NCI-H128 (cell line): Measurements from ENCODE around the gene MGST3.
"Not testable (repeated sequence)": the region's sequence is repeated elsewhere in the genome, so short reads cannot be mapped to it uniquely, and the experiment has no call there.

Experiments used
- DNase-seq: peaks from one replicate; lab custom pipeline; 2025; ENCODE audit not compliant: unreplicated experiment; lab: John Stamatoyannopoulos, UW

MGST3 gene

GRCh38 chr1:165628147-165628822 is 2.7 kb upstream of the MGST3 start:
- DNase-seq, result no peak

GRCh38 chr1:165629151-165629550 is 1.9 kb upstream of the MGST3 start:
- no peak for DNase-seq

- peak; percentile 69 for DNase-seq
Observed at GRCh38 chr1:165629848-165630628, 996 bp upstream of the MGST3 start.

- DNase-seq, result no peak
Observed at GRCh38 chr1:165631342-165632151, 513 bp downstream of the MGST3 start.

- no peak for DNase-seq
Observed at GRCh38 chr1:165632152-165632469, 1.1 kb downstream of the MGST3 start.

GRCh38 chr1:165632491-165632890 is 1.5 kb downstream of the MGST3 start:
- no peak for DNase-seq

- DNase-seq, result no peak
Observed at GRCh38 chr1:165633614-165634013, 2.6 kb downstream of the MGST3 start.

DNA sequence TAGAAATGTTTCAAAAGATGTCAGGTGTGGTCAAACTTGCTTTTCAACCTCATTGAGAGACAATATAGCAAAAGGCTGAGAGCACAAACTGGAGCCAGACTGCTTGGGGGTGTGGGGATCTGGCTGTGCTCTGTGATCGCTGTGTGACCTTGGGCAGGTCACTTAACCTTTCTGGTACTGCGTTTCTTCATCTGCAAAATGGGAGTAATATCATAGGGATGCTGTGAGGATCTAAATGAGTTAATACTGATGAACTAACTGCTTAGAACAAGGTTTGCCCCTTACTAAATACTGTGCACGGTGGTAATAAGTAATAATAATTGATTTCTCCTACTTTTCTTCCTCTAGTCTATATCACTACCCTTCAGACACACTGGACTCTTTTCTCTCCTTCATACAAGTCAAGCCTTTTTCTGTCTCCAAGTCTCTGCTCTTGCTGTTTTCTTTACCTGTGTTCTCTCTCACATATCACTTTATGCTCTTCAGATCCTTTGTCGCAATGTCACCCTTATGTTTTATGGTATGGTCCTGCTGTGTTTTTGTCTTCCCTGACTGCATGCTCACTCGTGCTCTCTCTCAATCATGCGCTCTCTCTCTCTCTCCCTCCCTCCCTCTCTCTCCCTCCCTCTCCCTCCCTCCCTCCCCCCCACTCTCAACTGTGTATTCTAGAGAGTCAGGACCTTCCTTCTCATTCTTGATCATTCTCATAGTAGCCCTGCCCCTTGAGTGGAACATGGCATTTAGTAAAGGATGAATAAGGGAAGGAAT is 3.3 kb downstream of the MGST3 start:
- DNase-seq, result no peak

- no peak for DNase-seq
Observed at GRCh38 chr1:165635329-165635728, 4.3 kb downstream of the MGST3 start.

GRCh38 chr1:165635823-165636222 is 4.8 kb downstream of the MGST3 start:
- no peak for DNase-seq

DNA sequence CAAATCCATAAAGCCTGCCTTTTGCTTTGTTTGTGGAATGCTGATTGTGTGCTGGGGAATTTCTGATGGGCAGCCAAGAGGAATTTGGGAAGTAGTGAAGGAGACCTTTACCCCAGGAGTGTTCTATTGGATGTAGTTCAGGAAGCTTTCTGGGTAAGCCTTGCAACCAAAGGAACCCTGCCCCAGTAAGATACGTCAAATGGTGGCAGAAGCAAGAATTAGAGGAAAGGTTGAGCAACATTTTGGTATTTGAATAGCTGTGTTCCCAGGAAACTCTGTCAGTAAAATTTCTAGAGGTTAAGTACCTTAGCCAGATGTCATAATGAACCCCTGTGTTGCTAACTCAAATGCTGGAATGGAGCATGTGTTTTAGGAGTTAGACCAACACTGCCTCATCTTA is 6.4 kb downstream of the MGST3 start:
- no peak for DNase-seq

GRCh38 chr1:165638211-165638610 is 7.2 kb downstream of the MGST3 start:
- not testable (repeated sequence) for DNase-seq

GRCh38 chr1:165639821-165640623 is 9.0 kb downstream of the MGST3 start:
- DNase-seq, result no peak

DNA sequence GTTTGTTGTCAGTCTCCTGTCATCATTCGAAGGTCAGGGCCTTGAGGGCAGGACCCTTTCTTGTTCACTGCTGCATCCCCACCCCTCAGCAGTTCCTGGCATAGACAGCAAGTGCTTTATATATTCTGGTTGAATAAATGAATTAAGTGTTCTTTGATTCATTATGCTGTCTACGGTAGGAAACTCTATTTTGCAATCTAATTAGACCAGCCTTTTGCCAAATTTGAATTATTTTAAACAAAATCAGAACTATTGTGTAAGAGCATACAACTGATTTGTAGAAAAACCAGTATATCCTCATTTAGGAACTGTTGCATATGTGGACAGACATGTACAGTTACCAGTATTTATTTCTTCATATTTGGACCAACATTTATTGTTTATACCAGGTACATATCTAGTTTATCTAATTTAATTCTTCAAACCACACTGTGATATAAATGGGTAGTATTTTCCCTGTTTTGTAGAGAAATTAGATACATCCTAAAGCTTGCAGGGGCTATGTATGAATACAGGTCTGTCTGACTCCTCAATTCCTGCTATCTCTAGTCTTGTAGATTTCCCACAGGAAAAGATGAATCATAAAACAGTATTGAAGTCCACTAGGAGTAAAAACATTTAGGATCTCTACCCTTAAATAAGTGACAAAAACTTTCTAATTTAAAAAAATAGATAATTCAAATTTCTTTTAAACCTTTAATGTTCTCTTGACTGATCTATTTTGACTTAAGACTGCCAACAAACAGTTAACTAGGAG is 10.4 kb downstream of the MGST3 start:
- DNase-seq, result no peak

DNA sequence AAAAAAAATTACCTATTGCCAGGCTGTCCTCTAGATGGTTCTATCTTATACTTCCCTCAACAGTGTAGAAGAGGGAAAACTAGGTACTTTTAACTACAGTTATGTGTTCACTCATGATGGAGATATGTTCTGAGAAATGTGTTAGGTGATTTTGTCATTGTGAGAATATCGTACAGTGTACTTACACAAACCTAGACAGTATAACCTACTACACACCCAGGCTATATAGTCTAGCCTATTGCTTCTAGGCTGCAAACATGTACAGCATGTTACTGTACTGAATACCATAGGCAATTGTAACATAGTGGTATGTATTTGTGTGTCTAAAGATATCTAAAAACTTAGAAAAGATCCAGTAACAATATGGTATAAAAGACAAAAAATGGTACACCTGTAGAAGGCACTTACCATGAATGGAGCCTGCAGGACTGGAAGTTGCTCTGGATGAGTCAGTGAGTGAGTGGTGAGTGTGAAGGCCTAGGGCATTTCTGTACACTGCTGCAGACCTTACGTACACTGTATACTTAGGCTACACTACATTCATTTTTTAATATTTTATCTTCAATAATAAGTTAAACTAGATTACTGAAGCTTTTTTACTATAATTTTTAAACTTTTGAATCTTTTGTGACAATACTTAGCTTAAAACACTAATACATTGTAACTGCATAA is 13.2 kb downstream of the MGST3 start:
- DNase-seq, result no peak

GRCh38 chr1:165645654-165646366 is 14.8 kb downstream of the MGST3 start:
- no peak for DNase-seq

GRCh38 chr1:165647517-165647916 is 16.5 kb downstream of the MGST3 start:
- DNase-seq, result no peak

DNA sequence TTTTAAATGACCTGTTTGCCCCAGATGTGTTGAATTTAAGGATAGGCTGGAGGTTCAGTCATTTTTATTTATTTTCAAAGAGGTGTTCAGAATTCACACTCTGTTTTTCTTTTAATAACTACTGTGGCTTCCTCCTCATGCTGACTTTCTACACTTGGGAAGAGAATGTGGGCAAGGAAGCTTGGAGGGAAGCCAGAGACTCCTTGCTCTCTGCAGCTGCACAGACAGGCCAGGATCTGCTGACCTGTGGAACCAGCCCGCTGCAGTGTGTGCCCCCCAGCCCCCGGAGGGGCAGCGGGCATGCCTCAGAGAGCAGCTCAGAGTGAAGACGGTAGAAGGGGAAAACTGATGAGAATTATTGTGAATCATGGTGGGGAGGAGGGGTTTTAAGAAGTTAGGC is 16.9 kb downstream of the MGST3 start:
- no peak for DNase-seq
